Mesodermal cell (in vitro differentiated cells): Measurements from ENCODE around the gene LRRC8C.

Experiments used
- H3K27ac ChIP-seq: 2 replicates; pipeline ENCODE4 v1.7.0; 2013; ENCODE audit warnings: mild to moderate bottlenecking, low read depth, low read length, moderate library complexity; ENCODE audit not compliant: severe bottlenecking
- H3K36me3 ChIP-seq: 2 replicates; pipeline ENCODE4 v1.7.1; 2013; ENCODE audit warnings: mild to moderate bottlenecking, low read length, moderate library complexity; ENCODE audit not compliant: control insufficient read depth, insufficient read depth
- H3K4me1 ChIP-seq: one replicate; pipeline ENCODE4 v1.7.1; 2013; ENCODE audit warnings: mild to moderate bottlenecking, low read length; ENCODE audit not compliant: insufficient read depth, control insufficient read depth, poor library complexity, severe bottlenecking
- H3K4me3 ChIP-seq: 2 replicates; pipeline ENCODE4 v1.7.0; 2013; ENCODE audit warnings: low read length, control low read depth, mild to moderate bottlenecking; ENCODE audit not compliant: insufficient read depth, poor library complexity, severe bottlenecking; ENCODE audit errors: extremely low read depth
- H3K9me3 ChIP-seq: 2 replicates; pipeline ENCODE4 v1.7.1; 2013; ENCODE audit warnings: mild to moderate bottlenecking, low read length, moderate library complexity; ENCODE audit not compliant: control insufficient read depth
- WGBS, 2 experiments: methylation state at CpG; one replicate each; pipeline ENCODE4 v1.1.5; 2013; ENCODE audit warnings: missing lambda C conversion rate in 2 of 2; ENCODE audit not compliant: insufficient coverage in 2 of 2; 5-methylcytosine and 5-hydroxymethylcytosine counted together

Gene LRRC8C

DNA sequence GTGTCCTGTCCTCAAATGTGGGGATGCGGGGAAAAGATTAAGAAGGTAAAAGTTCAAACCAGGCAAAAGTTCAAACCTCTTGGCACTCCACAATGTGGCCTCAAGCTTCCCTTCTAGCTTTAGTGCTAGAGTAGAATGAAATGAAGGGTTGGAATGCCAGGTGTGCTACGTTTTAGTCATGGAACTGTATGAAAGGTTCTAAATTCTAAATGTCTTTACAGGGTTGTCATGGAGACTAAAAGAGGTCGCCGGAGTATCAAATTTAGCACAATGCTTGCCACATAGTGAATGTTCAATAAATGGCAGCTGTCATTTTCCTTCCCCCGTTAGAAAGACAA is 130.7 kb downstream of the LRRC8C start:
- H3K4me3 ChIP-seq = peak overlapping the region; percentile 40
- WGBS, 2 experiments = 62 to 90% methylated on average over 1 to 4 of the region's 5 CpGs
- no peaks in the 10 kb centered on the region for H3K9me3 ChIP-seq
- no peak overlapping the region for H3K27ac ChIP-seq
- no peaks in the 10 kb centered on the region for H3K4me1 ChIP-seq
- no peaks in the 10 kb centered on the region for H3K36me3 ChIP-seq

DNA sequence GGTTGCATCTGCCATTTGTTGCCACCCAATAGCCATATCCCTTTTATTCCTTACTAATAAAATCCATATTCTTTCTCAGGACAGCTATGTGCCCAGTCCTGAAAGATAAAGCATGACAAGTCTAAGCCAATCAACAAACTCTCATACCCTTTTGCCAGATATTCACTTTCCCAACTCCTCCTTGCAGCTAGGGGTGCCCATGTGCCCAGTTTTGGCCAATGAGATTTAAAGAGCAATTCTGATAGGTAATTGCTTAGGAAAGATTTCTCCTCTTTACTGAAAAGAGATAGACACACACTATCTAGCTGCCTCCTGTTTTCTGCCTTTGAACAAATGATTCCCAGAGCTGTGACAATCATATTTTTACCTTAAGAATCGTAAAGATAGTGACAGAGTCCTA is 132.9 kb downstream of the LRRC8C start:
- Histone ChIP-seq H3K4me3 (no peak overlapping the region), H3K36me3 (no peaks in the 10 kb centered on the region), H3K9me3 (no peaks in the 10 kb centered on the region), H3K4me1 (no peaks in the 10 kb centered on the region), H3K27ac (no peak overlapping the region)
- WGBS, 2 experiments = no CpG with 5 or more reads among the region's 1 CpG

DNA sequence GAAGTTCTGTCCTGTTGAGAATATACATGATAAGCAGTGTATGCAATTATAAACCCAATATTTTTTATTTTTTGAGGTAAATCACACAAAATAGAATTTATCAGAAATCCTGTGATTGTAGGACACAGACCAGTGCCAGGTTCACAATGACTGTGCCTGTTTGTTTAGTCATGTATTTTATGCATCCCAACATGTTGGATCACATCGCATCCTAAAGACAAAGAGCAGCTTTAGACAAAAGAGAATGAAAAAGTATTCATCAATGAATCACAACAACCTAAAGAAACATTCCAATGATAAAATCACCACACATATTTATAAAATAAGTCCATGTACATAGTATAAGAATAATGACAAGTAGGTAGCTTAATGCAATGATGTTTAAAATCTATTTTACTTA is 134.7 kb downstream of the LRRC8C start:
- no peaks in the 10 kb centered on the region for H3K4me1 ChIP-seq
- no CpG with 5 or more reads among the region's 1 CpG for WGBS, 2 experiments
- H3K4me3 ChIP-seq = no peak overlapping the region
- H3K27ac ChIP-seq = no peak overlapping the region
- no peaks in the 10 kb centered on the region for H3K9me3 ChIP-seq
- H3K36me3 ChIP-seq = no peaks in the 10 kb centered on the region
